Activated gamma-delta T cell (primary cell): ENCODE measurements around the gene POTEI.
"Not testable (repeated sequence)": the region's sequence is repeated elsewhere in the genome, so short reads cannot be mapped to it uniquely, and the experiment has no call there.

Experiments used
- DNase-seq: peaks from one replicate; lab custom pipeline; 2025; lab: John Stamatoyannopoulos, UW
- total RNA-seq, 2 donors: gene quantifications; one replicate each; lab custom pipeline; 2026; lab: John Stamatoyannopoulos, UW

POTEI gene
- 0 reads per million in 2 donors for total RNA-seq

DNA sequence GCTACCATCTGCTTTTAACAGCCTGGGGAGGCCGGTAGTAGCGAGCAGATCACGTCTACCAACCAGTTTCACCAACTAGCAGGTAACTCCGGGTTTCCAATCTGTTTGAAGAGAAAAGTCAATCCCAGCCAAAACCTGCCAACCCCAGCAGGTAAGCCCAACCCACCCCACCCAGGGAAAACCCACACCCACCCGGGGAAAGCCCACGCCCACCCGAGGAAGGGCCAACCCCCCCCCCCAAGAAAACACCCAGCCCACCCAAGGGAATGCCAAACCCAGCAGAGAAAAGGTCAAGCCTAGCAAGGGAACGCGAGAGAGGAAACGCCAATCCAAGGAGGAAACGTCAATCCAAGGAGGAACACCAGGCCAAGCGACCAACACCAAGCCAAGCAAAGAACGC, at the start of gene POTEI:
POTEI (minus strand) TSS at position 101 of the 400 bp plus-strand sequence; CDS start at position 8, 93 bp downstream.
- DNase-seq, result not testable (repeated sequence)

- DNase-seq, result not testable (repeated sequence)
These were observed 47.3 kb upstream of the POTEI start for GRCh38 chr2:130556441-130556840.

DNA sequence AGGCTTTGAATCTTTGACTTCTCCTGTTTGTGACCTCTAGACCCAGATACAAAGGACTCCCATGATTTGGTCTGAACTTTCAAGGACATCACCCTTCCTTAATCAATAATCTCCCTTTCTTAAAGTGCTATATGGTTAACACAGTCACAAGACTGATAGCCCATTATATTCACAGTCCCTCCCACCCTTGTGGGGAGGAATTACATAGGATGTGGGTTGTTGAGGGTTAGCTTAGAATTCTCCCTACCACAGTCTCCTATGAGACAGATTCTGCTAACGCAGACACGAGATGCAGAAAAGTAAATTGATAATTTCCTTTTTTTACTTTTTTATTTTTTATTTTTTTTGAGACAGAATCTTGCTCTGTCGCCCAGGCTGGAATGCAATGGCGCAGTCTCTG, 45.0 kb upstream of the POTEI start:
- DNase-seq, result not testable (repeated sequence)

DNA sequence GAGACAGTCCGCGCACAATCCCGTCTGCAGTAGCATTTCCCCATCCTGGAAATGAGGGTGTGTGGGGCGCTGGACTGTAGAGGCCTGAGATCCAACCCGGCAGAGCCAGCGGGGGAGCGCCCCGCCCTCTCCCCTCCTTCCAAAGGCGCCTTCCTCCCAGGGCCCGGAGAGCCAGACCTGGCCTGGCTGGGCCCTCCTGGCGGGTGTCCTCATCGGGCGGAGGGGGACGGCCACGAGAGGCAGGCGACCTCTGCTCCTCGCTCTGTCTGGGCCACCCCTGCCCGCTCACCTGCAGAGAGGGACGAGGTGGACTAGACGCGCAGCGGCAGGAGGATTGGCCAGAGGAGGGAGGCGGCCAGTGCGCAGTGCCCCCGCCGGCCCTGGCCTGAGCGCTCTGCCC, 40.3 kb upstream of the POTEI start:
- not testable (repeated sequence) for DNase-seq

GRCh38 chr2:130548418-130548817, 39.3 kb upstream of the POTEI start:
- DNase-seq, result not testable (repeated sequence)

DNA sequence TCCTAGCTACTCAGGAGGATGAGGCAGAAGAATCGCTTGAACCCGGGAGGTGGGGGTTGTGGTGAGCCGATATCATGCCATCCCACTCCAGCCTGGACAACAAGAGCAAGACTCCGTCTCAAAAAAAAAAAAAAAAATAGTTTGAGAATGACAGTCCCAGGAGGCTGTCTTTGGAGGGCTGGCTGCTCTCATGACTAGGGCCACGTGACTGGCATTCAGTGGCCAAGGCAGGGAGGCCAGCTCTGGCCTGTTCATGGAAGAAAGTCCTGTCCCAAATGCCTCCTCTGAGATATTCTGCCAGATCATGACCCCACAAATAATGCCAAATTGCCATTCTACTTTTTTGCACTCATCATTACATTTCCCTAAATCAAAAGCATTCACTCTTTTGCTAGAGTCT, 35.9 kb upstream of the POTEI start:
- not testable (repeated sequence) for DNase-seq

GRCh38 chr2:130543785-130544528, 34.8 kb upstream of the POTEI start:
- DNase-seq, result not testable (repeated sequence)

- not testable (repeated sequence) for DNase-seq
These were observed 33.7 kb upstream of the POTEI start for GRCh38 chr2:130542789-130543188.

GRCh38 chr2:130538271-130538670, 29.1 kb upstream of the POTEI start:
- DNase-seq, result not testable (repeated sequence)

DNA sequence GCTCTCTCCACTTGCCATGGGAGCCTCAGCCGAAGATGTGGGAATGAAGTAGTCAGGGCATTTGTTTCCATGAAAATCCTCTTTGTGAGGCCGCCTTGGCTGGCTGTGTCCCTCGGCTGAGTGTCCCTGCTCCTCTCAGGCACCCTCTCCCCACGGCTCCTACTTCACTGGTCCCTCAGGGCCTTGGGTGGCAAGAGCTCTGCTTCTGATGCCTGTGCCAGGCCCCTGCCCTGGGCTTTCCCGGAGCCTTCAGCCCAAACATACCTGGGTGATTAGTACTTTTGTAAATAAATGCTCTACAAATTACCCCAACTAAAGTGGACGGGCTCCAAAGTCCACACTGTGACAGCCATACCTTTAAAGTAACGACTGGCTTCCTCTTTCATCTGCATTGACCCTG, 27.5 kb upstream of the POTEI start:
- DNase-seq, result not testable (repeated sequence)

- not testable (repeated sequence) for DNase-seq
These were observed 22.5 kb upstream of the POTEI start for GRCh38 chr2:130531672-130532071.

GRCh38 chr2:130531225-130531624, 22.1 kb upstream of the POTEI start:
- DNase-seq, result not testable (repeated sequence)

GRCh38 chr2:130530212-130530611, 21.1 kb upstream of the POTEI start:
- DNase-seq, result not testable (repeated sequence)

- DNase-seq, result not testable (repeated sequence)
These were observed 20.4 kb upstream of the POTEI start for GRCh38 chr2:130529545-130529944.

DNA sequence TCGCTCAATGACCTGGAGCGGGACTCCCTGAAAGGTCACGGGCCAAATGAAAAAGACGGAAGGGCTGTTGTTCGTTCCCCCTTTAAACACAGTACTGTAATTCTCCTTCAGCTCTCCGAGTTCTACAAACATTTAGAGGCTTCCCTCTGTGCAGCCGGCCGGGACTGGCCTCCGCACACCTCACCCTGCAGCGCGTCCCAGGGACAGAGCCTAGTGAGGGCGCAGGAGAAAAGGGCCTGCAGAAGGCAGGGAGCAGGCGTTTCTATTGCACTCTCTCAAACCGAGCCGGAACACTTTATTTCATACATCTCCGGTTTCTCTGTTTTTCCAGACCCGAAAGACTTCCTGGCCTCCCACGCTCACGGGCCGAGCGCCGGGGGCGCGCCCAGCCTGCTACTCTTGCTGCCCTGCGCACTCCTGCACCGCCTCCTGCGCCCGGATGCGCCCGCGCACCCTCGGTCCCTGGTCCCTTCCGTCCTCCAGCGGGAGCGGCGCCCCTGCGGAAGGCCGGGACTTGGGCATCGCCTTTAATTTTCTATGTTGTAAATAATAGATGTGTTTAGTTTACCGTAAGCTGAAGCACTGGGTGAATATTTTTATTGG, 18.3 kb upstream of the POTEI start:
- DNase-seq, result not testable (repeated sequence)

DNA sequence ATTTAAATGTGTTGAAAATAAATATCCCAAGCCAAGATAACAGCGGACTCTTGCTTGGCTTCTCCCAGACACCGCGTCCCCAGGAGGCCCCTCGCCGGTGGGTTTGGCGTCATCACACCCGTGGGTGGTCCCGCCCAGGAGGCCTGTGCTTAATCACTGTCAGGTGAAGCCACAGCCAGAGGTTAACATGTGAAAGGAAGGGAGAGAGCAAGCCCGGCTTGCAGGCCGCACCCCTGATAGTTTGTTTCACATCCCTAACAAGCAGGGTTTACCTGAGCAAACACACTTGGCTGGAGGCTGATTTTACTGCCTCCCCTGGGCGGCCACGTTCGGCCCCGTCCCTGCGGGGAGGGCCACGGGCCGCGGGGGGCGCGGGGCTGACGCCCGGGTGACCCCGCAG, 13.3 kb upstream of the POTEI start:
- DNase-seq, result not testable (repeated sequence)

GRCh38 chr2:130520992-130521391, 11.9 kb upstream of the POTEI start, which contains the start of gene CFC1B:
TSS of gene CFC1B (plus strand) at chr2:130521222. CDS start at chr2:130521485, 263 bp downstream.
- not testable (repeated sequence) for DNase-seq

DNA sequence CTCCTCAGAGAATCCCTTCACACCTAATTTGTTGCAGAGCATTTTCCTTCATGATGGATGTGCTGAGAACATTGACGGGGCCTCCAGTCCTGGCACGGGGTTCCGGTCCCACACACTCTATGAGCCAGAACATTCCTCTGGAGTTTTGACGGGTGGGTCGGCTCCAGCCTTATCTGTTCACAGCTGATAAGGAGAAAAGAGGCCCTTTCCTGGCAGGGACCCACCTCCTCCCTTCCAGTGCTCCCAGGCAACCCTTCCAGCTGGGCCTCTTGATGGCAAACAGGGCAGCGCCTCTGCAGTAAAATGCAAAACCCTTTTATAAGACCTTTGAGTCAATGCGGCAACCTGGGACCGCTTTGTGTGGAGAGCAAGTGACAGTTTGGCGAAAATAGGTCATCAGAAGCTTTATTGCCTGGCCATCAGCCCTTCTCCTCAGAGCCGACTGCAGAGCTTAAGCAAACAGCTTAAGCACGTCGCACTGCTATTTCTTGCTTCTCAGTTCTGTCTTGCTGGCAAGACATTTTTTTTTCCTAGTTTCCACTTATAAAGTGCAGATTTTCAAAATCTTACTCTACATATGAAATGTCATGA, 9.5 kb upstream of the POTEI start:
- DNase-seq, result not testable (repeated sequence)

GRCh38 chr2:130511747-130512451, 2.8 kb upstream of the POTEI start:
- not testable (repeated sequence) for DNase-seq

GRCh38 chr2:130510807-130511746, 1.9 kb upstream of the POTEI start:
- DNase-seq, result not testable (repeated sequence)

DNA sequence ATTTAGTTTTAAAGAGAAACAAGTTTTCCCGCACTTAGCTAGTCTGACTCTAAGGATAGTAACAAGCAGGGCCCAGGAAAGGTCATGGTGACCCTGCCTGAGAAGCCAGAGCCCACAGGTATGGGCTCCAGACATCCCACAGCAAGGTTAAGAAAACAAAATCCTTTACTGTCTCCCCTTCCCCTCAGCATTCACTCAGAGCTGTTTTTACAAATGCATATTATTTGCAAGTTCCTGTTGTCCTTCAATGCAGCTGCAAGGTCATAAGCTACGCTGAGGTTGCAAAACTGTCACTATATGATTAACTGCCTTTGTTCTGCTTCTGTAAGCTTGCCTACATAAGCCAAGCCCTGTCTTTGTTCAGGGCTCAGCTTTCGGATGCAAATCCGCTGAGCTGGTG, 18.1 kb downstream of the POTEI start:
- DNase-seq, result not testable (repeated sequence)
